ENCODE data around the gene CSAG3.
"Not testable (repeated sequence)": the region's sequence is repeated elsewhere in the genome, so short reads cannot be mapped to it uniquely, and the experiment has no call there.

The CSAG3 gene

GRCh38 chrX:152758918-152759317, at the start of gene CSAG3:
Gene CSAG3, plus strand, starts transcription at chrX:152759218.
- not testable (repeated sequence) for H3K4me1 Mint-ChIP-seq (ENCODE audit: low read depth); H3K27me3 Mint-ChIP-seq; H3K9me3 Mint-ChIP-seq; H3K4me3 Mint-ChIP-seq; DNase-seq; H3K36me3 Mint-ChIP-seq (ENCODE audit: low read depth); H3K27ac Mint-ChIP-seq

GRCh38 chrX:152713195-152713594, 45.8 kb upstream of the CSAG3 start:
- not testable (repeated sequence) for H3K27me3 Mint-ChIP-seq; H3K4me3 Mint-ChIP-seq; H3K4me1 Mint-ChIP-seq (ENCODE audit: low read depth); H3K27ac Mint-ChIP-seq; H3K9me3 Mint-ChIP-seq; H3K36me3 Mint-ChIP-seq (ENCODE audit: low read depth); DNase-seq

- H3K4me3 Mint-ChIP-seq; DNase-seq; H3K36me3 Mint-ChIP-seq (ENCODE audit: low read depth); H3K27ac Mint-ChIP-seq; H3K4me1 Mint-ChIP-seq (ENCODE audit: low read depth); H3K9me3 Mint-ChIP-seq; H3K27me3 Mint-ChIP-seq: not testable (repeated sequence)
Measured at GRCh38 chrX:152713815-152714787, 44.9 kb upstream of the CSAG3 start, which contains the start of gene MAGEA2B. Gene MAGEA2B, plus strand, starts transcription at chrX:152714628. Its CDS starts 2,479 bp downstream, at chrX:152717107.

- Mint-ChIP-seq H3K9me3 (no peaks in the 10 kb centered on the region), H3K36me3 (ENCODE audit: low read depth) (no peaks in the 10 kb centered on the region), H3K4me1 (ENCODE audit: low read depth) (no peaks in the 10 kb centered on the region), H3K4me3 (no peak overlapping the region), H3K27me3 (peaks cover 37% of the 10 kb centered on the region), H3K27ac (no peak overlapping the region)
- no peak for DNase-seq
Measured at GRCh38 chrX:152725409-152725808, 33.6 kb upstream of the CSAG3 start.

- no peak within 1 kb of the TSS for H3K27ac Mint-ChIP-seq
- DNase-seq: peak; percentile 1
Measured at GRCh38 chrX:152733261-152733975, 25.6 kb upstream of the CSAG3 start, which contains the start of the genes CSAG1 and MAGEA12. Gene CSAG1, minus strand, starts transcription at chrX:152733721. Its CDS starts 1,261 bp downstream, at chrX:152732460. Gene MAGEA12, plus strand, starts transcription at chrX:152733757. Its CDS starts 2,405 bp downstream, at chrX:152736162.

GRCh38 chrX:152734143-152734858, 24.7 kb upstream of the CSAG3 start:
- DNase-seq: peak; percentile 5
- not testable (repeated sequence) for H3K9me3 Mint-ChIP-seq; H3K4me3 Mint-ChIP-seq; H3K27ac Mint-ChIP-seq; H3K36me3 Mint-ChIP-seq (ENCODE audit: low read depth); H3K4me1 Mint-ChIP-seq (ENCODE audit: low read depth)
- peaks cover 21% of the 10 kb centered on the region for H3K27me3 Mint-ChIP-seq

More at GRCh38 chrX:152733261-152733975, 25.6 kb upstream of the CSAG3 start, which contains the start of the genes CSAG1 and MAGEA12:
- H3K4me1 Mint-ChIP-seq (ENCODE audit: low read depth): no peaks in the 10 kb centered on the region
- H3K9me3 Mint-ChIP-seq: no peaks in the 10 kb centered on the region
- peaks cover 22% of the 10 kb centered on the region for H3K27me3 Mint-ChIP-seq
- no peaks in the 10 kb centered on the region for H3K36me3 Mint-ChIP-seq (ENCODE audit: low read depth)
- H3K4me3 Mint-ChIP-seq: no peak within 1 kb of the TSS

- Mint-ChIP-seq H3K27me3 (peaks cover 15% of the 10 kb centered on the region), H3K4me3 (no peak overlapping the region), H3K36me3 (ENCODE audit: low read depth) (no peaks in the 10 kb centered on the region), H3K27ac (no peak overlapping the region), H3K4me1 (ENCODE audit: low read depth) (no peaks in the 10 kb centered on the region), H3K9me3 (no peaks in the 10 kb centered on the region)
- DNase-seq: no peak
Measured at GRCh38 chrX:152735101-152735500, 23.9 kb upstream of the CSAG3 start.

GRCh38 chrX:152735860-152736511, 23.0 kb upstream of the CSAG3 start:
- Mint-ChIP-seq H3K27ac (no peak overlapping the region), H3K4me3 (no peak overlapping the region), H3K9me3 (no peaks in the 10 kb centered on the region), H3K27me3 (peaks cover 16% of the 10 kb centered on the region), H3K4me1 (ENCODE audit: low read depth) (no peaks in the 10 kb centered on the region), H3K36me3 (ENCODE audit: low read depth) (no peaks in the 10 kb centered on the region)
- peak; percentile 8 for DNase-seq

- H3K9me3 Mint-ChIP-seq; H3K27ac Mint-ChIP-seq; H3K4me1 Mint-ChIP-seq (ENCODE audit: low read depth); H3K4me3 Mint-ChIP-seq; H3K36me3 Mint-ChIP-seq (ENCODE audit: low read depth): not testable (repeated sequence)
- peak; percentile 2 for DNase-seq
- peaks cover 16% of the 10 kb centered on the region for H3K27me3 Mint-ChIP-seq
Measured at GRCh38 chrX:152736528-152736927, 22.5 kb upstream of the CSAG3 start.

- Mint-ChIP-seq H3K4me1 (ENCODE audit: low read depth) (no peaks in the 10 kb centered on the region), H3K27me3 (peaks cover 16% of the 10 kb centered on the region), H3K36me3 (ENCODE audit: low read depth) (no peaks in the 10 kb centered on the region), H3K27ac (no peak overlapping the region), H3K9me3 (no peaks in the 10 kb centered on the region), H3K4me3 (no peak overlapping the region)
- DNase-seq: no peak
Measured at GRCh38 chrX:152738560-152738959, 20.5 kb upstream of the CSAG3 start.

GRCh38 chrX:152753686-152754650, 5.0 kb upstream of the CSAG3 start, which contains the start of gene MAGEA2:
Gene MAGEA2, minus strand, starts transcription at chrX:152753842. Its CDS starts 2,479 bp downstream, at chrX:152751363.
- H3K9me3 Mint-ChIP-seq; DNase-seq; H3K4me3 Mint-ChIP-seq; H3K4me1 Mint-ChIP-seq (ENCODE audit: low read depth); H3K27me3 Mint-ChIP-seq; H3K27ac Mint-ChIP-seq; H3K36me3 Mint-ChIP-seq (ENCODE audit: low read depth): not testable (repeated sequence)

GRCh38 chrX:152754871-152755270, 4.1 kb upstream of the CSAG3 start:
- H3K4me1 Mint-ChIP-seq (ENCODE audit: low read depth); H3K27ac Mint-ChIP-seq: not testable (repeated sequence)

GRCh38 chrX:152759544-152759943, 526 bp downstream of the CSAG3 start:
- not testable (repeated sequence) for H3K27me3 Mint-ChIP-seq, H3K9me3 Mint-ChIP-seq

More at GRCh38 chrX:152754871-152755270, 4.1 kb upstream of the CSAG3 start:
- not testable (repeated sequence) for DNase-seq; H3K9me3 Mint-ChIP-seq; H3K4me3 Mint-ChIP-seq; H3K27me3 Mint-ChIP-seq; H3K36me3 Mint-ChIP-seq (ENCODE audit: low read depth)

More at GRCh38 chrX:152759544-152759943, 526 bp downstream of the CSAG3 start:
- H3K36me3 Mint-ChIP-seq (ENCODE audit: low read depth); H3K27ac Mint-ChIP-seq; DNase-seq; H3K4me1 Mint-ChIP-seq (ENCODE audit: low read depth); H3K4me3 Mint-ChIP-seq: not testable (repeated sequence)

All from activated T-cell treated with anti-CD3 and anti-CD28 coated beads, Interleukin-2, amount 50 U/mL, for 24 hours (primary cell).